Activated CD4-positive, alpha-beta T cell treated with anti-CD3 and anti-CD28 coated beads, Interleukin-10, Interleukin-2, amounts not matched to agents 100 ng/mL and 50 ng/mL, durations not matched to agents 16 hours and 8 hours (primary cell): ENCODE measurements around the gene ATG7.
"Not testable (repeated sequence)": the region's sequence is repeated elsewhere in the genome, so short reads cannot be mapped to it uniquely, and the experiment has no call there.

Experiments used
- DNase-seq: peaks from one replicate; pipeline ENCODE4 v3.0.0-alpha.2; 2020

ATG7 gene

GRCh38 chr3:11580645-11581044, 308.4 kb downstream of the ATG7 start:
- DNase-seq: no peak

- no peak for DNase-seq
Measured at GRCh38 chr3:11581237-11582190, 309.3 kb downstream of the ATG7 start.

GRCh38 chr3:11582191-11582968, 310.2 kb downstream of the ATG7 start:
- DNase-seq: no peak

- DNase-seq: no peak
Measured at GRCh38 chr3:11583235-11583634, 311.0 kb downstream of the ATG7 start.

GRCh38 chr3:11583638-11584046, 311.4 kb downstream of the ATG7 start:
- DNase-seq: no peak

GRCh38 chr3:11584570-11584969, 312.4 kb downstream of the ATG7 start:
- no peak for DNase-seq

- DNase-seq: no peak
Measured at GRCh38 chr3:11587766-11588165, 315.6 kb downstream of the ATG7 start.

- DNase-seq: no peak
Measured at GRCh38 chr3:11588338-11588737, 316.1 kb downstream of the ATG7 start.

GRCh38 chr3:11588755-11589154, 316.6 kb downstream of the ATG7 start:
- DNase-seq: no peak

- DNase-seq: no peak
Measured at GRCh38 chr3:11589706-11590105, 317.5 kb downstream of the ATG7 start.

GRCh38 chr3:11591002-11591355, 318.8 kb downstream of the ATG7 start:
- DNase-seq: no peak

- no peak for DNase-seq
Measured at GRCh38 chr3:11591391-11592282, 319.4 kb downstream of the ATG7 start.

GRCh38 chr3:11592445-11593298, 320.5 kb downstream of the ATG7 start:
- DNase-seq: no peak

- no peak for DNase-seq
Measured at GRCh38 chr3:11593318-11594034, 321.3 kb downstream of the ATG7 start.

- DNase-seq: not testable (repeated sequence)
Measured at GRCh38 chr3:11595024-11595423, 322.8 kb downstream of the ATG7 start.

- no peak for DNase-seq
Measured at GRCh38 chr3:11596387-11596786, 324.2 kb downstream of the ATG7 start.

- no peak for DNase-seq
Measured at GRCh38 chr3:11600501-11601282, 328.5 kb downstream of the ATG7 start.

- DNase-seq: no peak
Measured at GRCh38 chr3:11601446-11602238, 329.4 kb downstream of the ATG7 start.

GRCh38 chr3:11602239-11602840, 330.1 kb downstream of the ATG7 start:
- no peak for DNase-seq
